ENCODE measurements around the gene PAK5.

The PAK5 gene

DNA sequence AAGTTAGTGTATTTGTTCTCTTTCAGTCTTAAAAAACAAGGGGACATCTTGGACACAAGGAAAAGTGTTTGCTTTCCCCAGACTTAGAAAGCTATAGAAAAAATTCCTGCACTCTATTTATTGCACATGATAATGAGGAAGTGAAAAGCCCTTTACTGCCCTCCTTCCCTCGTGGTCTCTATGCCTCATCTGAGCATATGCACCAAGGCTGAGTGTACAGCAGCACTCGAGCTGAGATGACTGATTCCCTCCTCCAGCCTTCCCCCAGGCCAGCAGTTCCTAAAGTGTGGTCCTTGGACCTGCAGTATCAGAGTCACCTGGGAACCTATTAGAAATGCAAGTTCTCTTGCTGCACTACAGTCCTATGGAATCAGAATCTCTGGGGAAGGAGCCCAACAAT, 338.8 kb downstream of the PAK5 start:
- CTCF ChIA-PET = no interaction called here
- DNase-seq (ENCODE audit: extremely low spot score) = no peak
- TF ChIP-seq CTCF (IDR thresholded peaks at IDR 0.05; ENCODE audit: control extremely low read depth, extremely low read depth, low read depth, missing control alignments) = no peak
- POLR2A ChIA-PET = no interaction called here

DNA sequence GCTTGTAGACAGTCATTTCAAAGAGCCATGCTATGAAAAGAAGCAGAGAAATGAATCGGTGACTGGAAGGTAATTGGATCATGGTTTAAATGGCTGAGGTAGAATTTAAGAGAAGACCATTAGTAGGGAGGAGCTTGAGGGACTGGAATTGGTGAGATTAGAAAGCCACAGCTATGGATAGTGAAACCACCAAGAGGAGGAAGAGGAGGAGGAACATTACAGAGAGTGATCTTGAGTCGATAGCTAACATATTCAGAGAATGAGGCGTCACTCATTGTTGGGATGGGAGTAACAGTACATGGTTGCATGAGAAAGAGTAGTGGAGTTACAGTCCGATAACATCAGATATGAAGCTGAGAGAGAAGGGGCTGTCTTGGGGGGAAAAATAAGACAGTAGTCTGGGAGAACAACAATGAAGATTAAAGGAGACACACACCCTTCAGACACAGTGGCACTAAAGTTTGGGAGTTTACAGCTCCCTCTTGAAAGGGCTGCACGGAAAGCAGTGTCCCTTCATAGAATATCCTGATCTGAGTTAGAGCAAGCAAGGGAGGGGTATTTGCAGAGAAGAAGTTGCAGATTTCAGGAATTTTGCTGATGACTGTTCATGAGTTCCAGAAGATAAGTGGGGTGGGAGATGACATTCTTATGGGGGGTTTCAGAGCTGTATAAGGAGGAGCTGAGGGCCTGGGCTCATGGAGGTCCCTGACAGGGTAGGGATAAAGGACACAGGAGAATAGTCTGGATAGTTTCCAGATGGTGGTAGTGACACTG, 339.6 kb downstream of the PAK5 start:
- POLR2A ChIA-PET = no interaction called here
- TF ChIP-seq CTCF (IDR thresholded peaks at IDR 0.05; ENCODE audit: control extremely low read depth, extremely low read depth, low read depth, missing control alignments) = no peak
- CTCF ChIA-PET = no interaction called here
- no peak for DNase-seq (ENCODE audit: extremely low spot score)

DNA sequence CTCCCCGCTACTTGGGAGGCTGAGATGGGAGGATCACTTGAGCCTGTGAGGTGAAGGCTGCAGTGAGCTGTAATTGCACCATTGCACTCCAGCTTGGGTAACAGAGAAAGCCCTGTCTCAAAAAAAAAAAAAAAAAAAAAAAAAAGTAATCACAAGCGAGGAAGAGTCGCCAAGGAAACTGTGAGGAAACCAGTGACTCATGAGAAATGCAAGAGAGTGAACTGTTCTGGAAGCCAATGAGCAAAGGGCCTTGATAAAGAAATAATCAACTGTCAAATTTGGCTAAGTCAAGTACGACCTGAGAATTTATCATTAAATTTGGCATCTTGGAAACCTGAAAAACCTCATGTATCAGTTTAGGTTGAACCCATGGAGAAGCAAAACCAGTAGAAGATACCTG, 340.6 kb downstream of the PAK5 start:
- CTCF ChIA-PET = no interaction called here
- DNase-seq (ENCODE audit: extremely low spot score) = no peak
- TF ChIP-seq CTCF (IDR thresholded peaks at IDR 0.05; ENCODE audit: control extremely low read depth, extremely low read depth, low read depth, missing control alignments) = no peak
- POLR2A ChIA-PET = no interaction called here

DNA sequence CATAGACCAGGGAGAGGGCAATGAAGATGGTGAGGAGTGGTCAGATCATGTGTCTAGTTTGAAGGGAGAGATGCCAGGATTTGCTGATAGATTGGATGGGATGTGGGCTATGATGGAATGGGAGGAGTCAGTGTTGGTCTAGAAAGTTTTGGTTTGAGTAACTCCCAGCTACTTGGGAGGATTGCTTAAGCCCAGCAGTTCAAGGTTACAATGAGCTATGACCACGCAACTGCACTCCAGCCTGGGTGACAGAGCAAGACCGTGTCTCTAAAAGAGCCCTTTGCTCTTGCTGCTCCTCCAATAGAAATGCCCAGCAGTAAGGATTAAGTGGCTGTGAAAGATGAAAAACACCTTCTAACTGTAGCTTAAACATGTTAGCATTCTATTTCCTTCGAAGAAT, 342.7 kb downstream of the PAK5 start:
- CTCF ChIA-PET = no interaction called here
- no peak for TF ChIP-seq CTCF (IDR thresholded peaks at IDR 0.05; ENCODE audit: control extremely low read depth, extremely low read depth, low read depth, missing control alignments)
- no peak for DNase-seq (ENCODE audit: extremely low spot score)
- POLR2A ChIA-PET = no interaction called here

DNA sequence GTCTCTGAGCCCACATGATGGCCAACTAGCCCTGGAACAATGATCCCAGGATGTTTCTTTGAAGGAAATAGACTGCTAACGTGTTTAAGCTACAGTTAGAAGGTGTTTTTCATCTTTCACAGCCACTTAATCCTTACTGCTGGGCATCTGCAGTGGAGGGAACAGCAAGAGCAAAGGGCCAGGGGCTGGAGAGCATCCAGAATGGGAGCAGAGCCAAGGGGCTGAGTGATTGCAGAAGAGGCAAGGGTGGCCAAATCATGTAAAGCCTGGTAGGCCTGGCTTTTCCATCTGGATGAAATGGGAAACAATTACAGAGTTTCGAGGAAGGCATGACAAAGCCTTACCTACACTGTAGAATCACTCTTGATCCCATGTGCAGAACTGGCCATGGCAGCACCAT, 343.2 kb downstream of the PAK5 start:
- no peak for DNase-seq (ENCODE audit: extremely low spot score)
- ChIA-PET CTCF (no interaction called here), POLR2A (no interaction called here)
- no peak for TF ChIP-seq CTCF (IDR thresholded peaks at IDR 0.05; ENCODE audit: control extremely low read depth, extremely low read depth, low read depth, missing control alignments)

- no peak for DNase-seq (ENCODE audit: extremely low spot score)
- POLR2A ChIA-PET = no interaction called here
Observed at GRCh38 chr20:9493803-9494202, 345.1 kb downstream of the PAK5 start.

More at GRCh38 chr20:9493803-9494202, 345.1 kb downstream of the PAK5 start:
- CTCF ChIA-PET = no interaction called here
- TF ChIP-seq CTCF (IDR thresholded peaks at IDR 0.05; ENCODE audit: control extremely low read depth, extremely low read depth, low read depth, missing control alignments) = no peak

Data from GM10248 (cell line).